RWPE2 (cell line): Measurements from ENCODE around the gene ZNF280B.
"Not testable (repeated sequence)": the region's sequence is repeated elsewhere in the genome, so short reads cannot be mapped to it uniquely, and the experiment has no call there.

Experiments
- ATAC-seq: fragments of 200-7000 bp; cut with Tn5 transposase; 3 replicates; pipeline ENCODE4 v1.9.1; 2021; ENCODE audit warnings: low read depth
- DNase-seq: peaks from one replicate; pipeline ENCODE4 v3.0.0-alpha.2; 2020; ENCODE audit warnings: low spot score
- H3K27ac ChIP-seq: fragments of 450-650 bp; 2 replicates; pipeline ENCODE4 v1.5.1; 2017; ENCODE audit warnings: mild to moderate bottlenecking; ENCODE audit not compliant: poor library complexity, severe bottlenecking
- H3K27me3 ChIP-seq: fragments of 250-450 bp; sonication (Bioruptor Pico); 2 replicates; pipeline ENCODE4 v1.5.1; 2021; ENCODE audit warnings: mild to moderate bottlenecking, moderate library complexity; ENCODE audit not compliant: insufficient read depth, poor library complexity, severe bottlenecking
- H3K36me3 ChIP-seq: fragments of 250-450 bp; sonication (Bioruptor Pico); 2 replicates; pipeline ENCODE4 v1.5.1; 2020; ENCODE audit warnings: low read depth, mild to moderate bottlenecking, moderate library complexity
- H3K4me1 ChIP-seq: fragments of 250-450 bp; sonication (Bioruptor Pico); 2 replicates; pipeline ENCODE4 v1.5.1; 2021; ENCODE audit warnings: mild to moderate bottlenecking, moderate library complexity; ENCODE audit not compliant: insufficient read depth, poor library complexity, severe bottlenecking
- H3K4me3 ChIP-seq: fragments of 250-450 bp; sonication (Bioruptor Pico); 2 replicates; pipeline ENCODE4 v1.5.1; 2021; ENCODE audit warnings: mild to moderate bottlenecking, moderate library complexity; ENCODE audit not compliant: severe bottlenecking
- H3K9me3 ChIP-seq: fragments of 250-450 bp; sonication (Bioruptor Pico); 2 replicates; pipeline ENCODE4 v1.5.1; 2021; ENCODE audit warnings: mild to moderate bottlenecking, moderate library complexity; ENCODE audit not compliant: severe bottlenecking
- TF ChIP-seq, protein P1 (sequence below): fragments of 450-650 bp; IDR thresholded peaks from one replicate; pipeline ENCODE4 v1.5.1; 2017; ENCODE audit warnings: mild to moderate bottlenecking, moderate library complexity; ENCODE audit not compliant: poor library complexity, severe bottlenecking

The ZNF280B gene

DNA sequence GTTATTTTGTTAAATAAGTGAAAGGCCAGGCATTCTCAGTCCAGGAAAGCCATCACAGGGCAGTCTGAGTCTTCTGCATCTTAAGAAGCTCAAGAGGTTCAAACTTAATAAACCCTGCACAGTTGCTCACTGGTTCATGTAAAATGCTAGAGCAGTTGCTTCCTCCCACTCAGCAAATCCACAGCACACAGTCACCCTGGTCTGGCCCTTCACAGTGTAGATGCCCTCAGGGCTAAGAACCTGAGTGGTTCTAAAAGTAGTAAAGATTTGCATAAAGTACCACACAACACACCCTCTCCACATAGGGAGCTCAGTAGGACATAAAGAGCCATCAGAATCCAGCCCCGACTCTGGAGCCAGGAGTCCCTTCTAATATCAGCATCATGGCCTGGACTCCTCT is 58.7 kb downstream of the ZNF280B start:
- Histone ChIP-seq H3K36me3 (no peaks in the 10 kb centered on the region), H3K9me3 (peaks cover 18% of the 10 kb centered on the region), H3K4me3 (no peak overlapping the region), H3K27me3 (peaks cover 3% of the 10 kb centered on the region), H3K27ac (no peak overlapping the region), H3K4me1 (no peaks in the 10 kb centered on the region)
- ATAC-seq (no peak), DNase-seq (no peak)
- TF ChIP-seq, protein P1, sequence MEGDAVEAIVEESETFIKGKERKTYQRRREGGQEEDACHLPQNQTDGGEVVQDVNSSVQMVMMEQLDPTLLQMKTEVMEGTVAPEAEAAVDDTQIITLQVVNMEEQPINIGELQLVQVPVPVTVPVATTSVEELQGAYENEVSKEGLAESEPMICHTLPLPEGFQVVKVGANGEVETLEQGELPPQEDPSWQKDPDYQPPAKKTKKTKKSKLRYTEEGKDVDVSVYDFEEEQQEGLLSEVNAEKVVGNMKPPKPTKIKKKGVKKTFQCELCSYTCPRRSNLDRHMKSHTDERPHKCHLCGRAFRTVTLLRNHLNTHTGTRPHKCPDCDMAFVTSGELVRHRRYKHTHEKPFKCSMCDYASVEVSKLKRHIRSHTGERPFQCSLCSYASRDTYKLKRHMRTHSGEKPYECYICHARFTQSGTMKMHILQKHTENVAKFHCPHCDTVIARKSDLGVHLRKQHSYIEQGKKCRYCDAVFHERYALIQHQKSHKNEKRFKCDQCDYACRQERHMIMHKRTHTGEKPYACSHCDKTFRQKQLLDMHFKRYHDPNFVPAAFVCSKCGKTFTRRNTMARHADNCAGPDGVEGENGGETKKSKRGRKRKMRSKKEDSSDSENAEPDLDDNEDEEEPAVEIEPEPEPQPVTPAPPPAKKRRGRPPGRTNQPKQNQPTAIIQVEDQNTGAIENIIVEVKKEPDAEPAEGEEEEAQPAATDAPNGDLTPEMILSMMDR: no peak

DNA sequence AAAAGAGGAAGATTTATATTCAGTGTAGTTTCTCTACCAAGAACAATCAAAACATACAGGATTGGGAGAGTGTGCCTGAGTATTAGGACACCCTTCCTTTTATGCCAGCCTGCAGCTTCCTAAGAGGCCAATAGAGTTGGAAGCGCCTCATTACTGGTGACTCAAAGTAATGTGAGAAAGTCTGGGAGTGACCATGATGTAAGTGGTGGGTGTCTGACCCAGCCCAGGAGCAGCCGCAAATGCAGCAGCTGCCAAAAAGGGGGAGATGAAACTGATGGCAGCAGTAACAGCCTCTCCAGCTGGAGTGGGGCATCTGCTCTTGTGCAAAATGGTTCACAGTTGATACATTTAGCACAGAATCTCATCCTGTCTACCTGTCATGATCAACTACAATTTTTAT is 62.0 kb downstream of the ZNF280B start:
- ATAC-seq (no peak), DNase-seq (no peak)
- H3K4me1 ChIP-seq: no peaks in the 10 kb centered on the region
- H3K27me3 ChIP-seq: peaks cover 3% of the 10 kb centered on the region
- no peak overlapping the region for H3K27ac ChIP-seq
- H3K9me3 ChIP-seq: peaks cover 12% of the 10 kb centered on the region
- no peak overlapping the region for H3K4me3 ChIP-seq
- TF ChIP-seq, protein P1: no peak
- no peaks in the 10 kb centered on the region for H3K36me3 ChIP-seq

DNA sequence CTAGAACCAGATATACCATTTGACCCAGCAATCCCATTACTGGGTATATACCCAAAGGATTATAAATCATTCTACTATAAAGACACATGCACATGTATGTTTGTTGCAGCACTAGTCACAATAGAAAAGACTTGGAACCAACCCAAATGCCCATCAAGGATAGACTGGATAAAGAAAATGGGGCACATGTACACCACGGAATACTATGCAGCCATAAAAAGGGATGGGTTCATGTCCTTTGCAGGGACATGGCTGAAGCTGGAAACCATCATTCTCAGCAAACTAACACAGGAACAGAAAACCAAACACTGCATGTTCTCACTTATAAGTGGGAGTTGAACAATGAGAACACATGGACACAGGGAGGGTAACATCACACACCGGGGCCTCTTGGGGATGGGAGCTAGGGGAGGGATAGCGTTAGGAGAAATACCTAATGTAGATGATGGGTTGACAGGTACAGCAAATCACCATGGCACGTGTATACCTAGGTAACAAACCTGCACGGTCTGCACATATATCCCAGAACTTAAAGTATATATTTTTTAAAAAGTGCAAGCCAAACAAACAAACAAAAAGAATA is 64.4 kb downstream of the ZNF280B start:
- not testable (repeated sequence) for H3K9me3 ChIP-seq, H3K36me3 ChIP-seq, H3K27me3 ChIP-seq, H3K27ac ChIP-seq, DNase-seq, H3K4me1 ChIP-seq, ATAC-seq, H3K4me3 ChIP-seq

DNA sequence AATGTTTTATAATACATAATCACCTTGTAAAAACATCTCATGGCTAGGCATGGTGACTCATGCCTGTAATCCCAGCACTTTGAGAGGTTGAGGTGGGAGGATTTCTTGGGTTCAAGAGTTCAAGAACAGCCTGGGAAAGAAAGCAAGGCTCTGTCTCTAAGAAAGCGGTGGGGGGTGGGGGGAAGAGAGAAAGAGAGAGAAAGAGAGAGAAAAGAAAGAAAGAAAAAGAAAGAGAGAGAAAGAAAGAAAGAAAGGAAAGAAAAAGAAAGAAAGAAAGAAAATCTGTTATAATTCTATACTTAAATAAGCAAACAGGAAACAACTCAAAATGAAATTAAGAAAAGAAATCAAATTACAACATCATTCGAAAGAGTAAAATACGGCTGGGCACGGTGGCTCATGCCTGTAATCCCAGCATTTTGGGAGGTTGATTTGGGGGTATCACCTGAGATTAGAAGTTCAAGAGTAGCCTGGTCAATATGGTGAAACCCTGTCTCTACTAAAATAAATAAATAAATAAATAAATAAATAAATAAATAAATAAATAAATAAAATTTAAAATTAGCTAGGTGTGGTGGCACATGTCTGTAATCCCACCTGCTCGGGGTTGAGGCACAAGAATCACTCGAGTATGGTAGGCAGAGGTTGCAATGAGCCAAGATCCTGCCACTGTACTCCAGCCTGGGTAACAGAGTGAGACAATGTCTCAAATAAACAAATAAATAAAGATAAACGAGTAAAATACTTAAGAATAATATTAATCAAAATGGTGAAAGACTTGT is 65.4 kb downstream of the ZNF280B start:
- H3K4me1 ChIP-seq: no peaks in the 10 kb centered on the region
- no peak overlapping the region for H3K4me3 ChIP-seq
- peaks cover 10% of the 10 kb centered on the region for H3K9me3 ChIP-seq
- DNase-seq: no peak
- H3K36me3 ChIP-seq: no peaks in the 10 kb centered on the region
- H3K27me3 ChIP-seq: no peaks in the 10 kb centered on the region
- TF ChIP-seq, protein P1: no peak
- no peak for ATAC-seq
- no peak overlapping the region for H3K27ac ChIP-seq

DNA sequence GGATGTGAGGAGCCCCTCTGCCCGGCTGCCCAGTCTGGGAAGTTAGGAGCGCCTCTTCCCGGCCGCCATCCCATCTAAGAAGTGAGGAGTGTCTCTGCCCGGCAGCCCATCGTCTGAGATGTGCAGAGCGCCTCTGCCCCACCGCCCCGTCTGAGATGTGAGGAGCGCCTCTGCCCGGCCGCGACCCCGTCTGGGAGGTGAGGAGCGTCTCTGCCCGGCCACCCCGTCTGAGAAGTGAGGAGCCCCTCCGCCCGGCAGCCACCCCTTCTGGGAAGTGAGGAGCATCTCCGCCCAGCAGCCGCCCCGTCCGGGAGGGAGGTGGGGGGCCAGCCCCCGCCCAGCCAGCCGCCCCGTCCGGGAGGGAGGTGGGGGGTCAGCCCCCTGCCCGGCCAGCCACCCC is 66.9 kb downstream of the ZNF280B start:
- not testable (repeated sequence) for H3K36me3 ChIP-seq, H3K4me1 ChIP-seq, H3K27ac ChIP-seq, ATAC-seq, H3K4me3 ChIP-seq, DNase-seq, H3K27me3 ChIP-seq
- peaks cover 16% of the 10 kb centered on the region for H3K9me3 ChIP-seq

DNA sequence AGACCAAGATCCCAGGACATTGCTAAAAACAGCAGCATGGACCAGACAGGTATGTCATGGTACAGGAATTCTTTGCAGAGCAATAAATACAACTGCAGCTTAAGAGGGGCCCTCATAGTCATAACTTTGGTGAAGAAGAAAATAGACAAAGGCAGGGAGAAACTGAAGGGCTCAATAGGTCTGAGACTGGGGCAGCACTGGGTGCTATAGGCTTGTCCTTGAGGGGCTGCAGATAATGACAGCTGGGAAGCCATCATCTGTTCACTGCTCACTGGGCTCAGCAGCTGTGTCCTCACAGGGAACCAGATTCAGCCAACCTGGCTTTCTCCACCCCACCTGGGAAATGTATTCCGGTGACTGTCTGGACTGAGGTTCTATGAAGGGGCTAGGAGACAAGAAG is 68.4 kb downstream of the ZNF280B start:
- TF ChIP-seq, protein P1: no peak
- Histone ChIP-seq H3K4me3 (no peak overlapping the region), H3K27me3 (peaks cover 2% of the 10 kb centered on the region), H3K4me1 (no peaks in the 10 kb centered on the region), H3K36me3 (no peaks in the 10 kb centered on the region), H3K9me3 (peaks cover 16% of the 10 kb centered on the region), H3K27ac (no peak overlapping the region)
- DNase-seq: no peak
- no peak for ATAC-seq
